Coronary artery (tissue), 2 donors: ENCODE data around the gene FMN1.

Experiments
- DNase-seq: peaks from one replicate; pipeline ENCODE4 v3.0.0-alpha.2; 2017; ENCODE audit warnings: low spot score
- H3K27ac ChIP-seq, 2 donors: fragments of 200-600 bp; sonication (generic); one replicate each; pipeline ENCODE4 v1.5.1; 2016 to 2019
- H3K4me3 ChIP-seq: fragments of 200-600 bp; sonication (generic); 2 replicates; pipeline ENCODE4 v1.5.1; 2016; ENCODE audit warnings: mild to moderate bottlenecking, moderate library complexity
- TF ChIP-seq, protein P1 (sequence below): fragments of 200-600 bp; sonication (generic); IDR thresholded peaks from one replicate; pipeline ENCODE4 v1.5.1; 2019; ENCODE audit warnings: antibody characterized with exemption

The FMN1 gene

DNA sequence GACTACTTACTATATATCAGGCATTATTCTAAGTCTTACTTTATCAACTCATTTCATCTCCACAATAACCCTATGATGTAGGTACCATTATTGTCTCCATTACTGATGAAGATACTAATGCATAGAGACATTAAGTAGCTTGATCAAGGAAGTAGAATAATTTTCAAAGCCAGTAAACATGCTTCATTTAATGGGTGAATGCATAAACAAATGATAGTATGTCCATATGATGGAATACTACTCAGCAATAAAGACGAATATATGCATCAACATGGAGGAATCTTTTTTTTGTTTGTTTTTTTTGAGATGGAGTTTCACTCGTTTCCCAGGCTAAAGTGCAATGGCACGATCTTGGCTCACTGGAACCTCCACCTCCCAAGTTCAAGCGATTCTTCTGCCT lies 184.9 kb downstream of the FMN1 start:
- DNase-seq, result no peak
- TF ChIP-seq, protein P1, sequence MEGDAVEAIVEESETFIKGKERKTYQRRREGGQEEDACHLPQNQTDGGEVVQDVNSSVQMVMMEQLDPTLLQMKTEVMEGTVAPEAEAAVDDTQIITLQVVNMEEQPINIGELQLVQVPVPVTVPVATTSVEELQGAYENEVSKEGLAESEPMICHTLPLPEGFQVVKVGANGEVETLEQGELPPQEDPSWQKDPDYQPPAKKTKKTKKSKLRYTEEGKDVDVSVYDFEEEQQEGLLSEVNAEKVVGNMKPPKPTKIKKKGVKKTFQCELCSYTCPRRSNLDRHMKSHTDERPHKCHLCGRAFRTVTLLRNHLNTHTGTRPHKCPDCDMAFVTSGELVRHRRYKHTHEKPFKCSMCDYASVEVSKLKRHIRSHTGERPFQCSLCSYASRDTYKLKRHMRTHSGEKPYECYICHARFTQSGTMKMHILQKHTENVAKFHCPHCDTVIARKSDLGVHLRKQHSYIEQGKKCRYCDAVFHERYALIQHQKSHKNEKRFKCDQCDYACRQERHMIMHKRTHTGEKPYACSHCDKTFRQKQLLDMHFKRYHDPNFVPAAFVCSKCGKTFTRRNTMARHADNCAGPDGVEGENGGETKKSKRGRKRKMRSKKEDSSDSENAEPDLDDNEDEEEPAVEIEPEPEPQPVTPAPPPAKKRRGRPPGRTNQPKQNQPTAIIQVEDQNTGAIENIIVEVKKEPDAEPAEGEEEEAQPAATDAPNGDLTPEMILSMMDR, result no peak
- Histone ChIP-seq H3K4me3 (no peak overlapping the region), H3K27ac (no peak overlapping the region)

DNA sequence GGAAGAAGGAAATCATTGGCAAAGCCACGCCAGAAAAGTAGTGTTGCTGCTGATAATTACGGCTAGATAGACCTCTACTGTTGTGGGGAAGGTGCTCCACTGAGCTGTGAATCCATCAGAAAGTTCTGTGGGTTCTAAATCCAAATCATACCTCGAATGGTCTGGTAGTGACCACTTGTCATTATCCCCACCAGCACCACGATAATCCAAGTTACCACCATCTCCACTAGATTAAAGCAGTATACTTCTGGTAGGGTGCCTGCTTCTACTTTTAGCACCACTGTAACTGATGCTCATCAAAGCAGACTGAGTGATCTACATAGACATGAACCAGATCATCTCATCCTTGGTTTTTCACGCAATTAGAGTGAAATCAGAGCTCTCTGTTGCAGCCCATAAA lies 185.5 kb downstream of the FMN1 start:
- no peak for DNase-seq
- H3K27ac ChIP-seq, result no peak overlapping the region
- TF ChIP-seq, protein P1, result no peak
- no peak overlapping the region for H3K4me3 ChIP-seq

DNA sequence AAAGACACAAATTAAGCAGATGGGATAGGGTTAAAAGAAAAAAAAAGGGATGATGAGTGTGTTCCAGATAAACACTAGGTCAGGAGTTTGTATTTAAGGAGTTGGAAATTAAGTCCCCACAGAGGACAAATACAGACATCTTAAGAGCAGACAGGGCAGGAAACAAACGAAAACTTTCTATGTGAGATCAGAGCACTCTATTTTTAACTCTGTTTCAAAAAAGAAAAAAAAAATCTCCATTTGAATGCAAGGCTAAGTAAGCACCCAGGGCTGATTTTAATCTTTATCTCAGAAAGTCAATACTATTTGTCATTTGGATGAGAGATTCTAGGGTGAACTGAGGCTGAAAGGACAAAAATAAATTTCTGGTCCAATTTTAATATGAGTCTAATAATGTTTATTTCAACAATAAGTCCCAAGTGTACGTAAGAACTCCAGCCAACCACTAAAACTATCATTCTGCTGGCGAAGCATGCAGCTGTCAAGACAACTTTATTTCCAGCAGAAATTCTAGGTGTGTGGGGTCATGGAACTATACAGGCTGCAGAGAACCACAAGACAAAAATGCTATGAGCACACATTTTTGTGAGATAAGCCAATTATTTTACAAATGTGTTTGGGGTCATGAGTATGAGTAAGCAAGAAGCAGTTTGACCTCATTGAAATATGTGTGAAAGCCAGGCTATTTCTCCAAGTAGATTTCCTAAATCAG lies 186.1 kb downstream of the FMN1 start:
- no peak for DNase-seq
- H3K4me3 ChIP-seq, result no peak overlapping the region
- TF ChIP-seq, protein P1, result no peak
- H3K27ac ChIP-seq, result no peak overlapping the region

DNA sequence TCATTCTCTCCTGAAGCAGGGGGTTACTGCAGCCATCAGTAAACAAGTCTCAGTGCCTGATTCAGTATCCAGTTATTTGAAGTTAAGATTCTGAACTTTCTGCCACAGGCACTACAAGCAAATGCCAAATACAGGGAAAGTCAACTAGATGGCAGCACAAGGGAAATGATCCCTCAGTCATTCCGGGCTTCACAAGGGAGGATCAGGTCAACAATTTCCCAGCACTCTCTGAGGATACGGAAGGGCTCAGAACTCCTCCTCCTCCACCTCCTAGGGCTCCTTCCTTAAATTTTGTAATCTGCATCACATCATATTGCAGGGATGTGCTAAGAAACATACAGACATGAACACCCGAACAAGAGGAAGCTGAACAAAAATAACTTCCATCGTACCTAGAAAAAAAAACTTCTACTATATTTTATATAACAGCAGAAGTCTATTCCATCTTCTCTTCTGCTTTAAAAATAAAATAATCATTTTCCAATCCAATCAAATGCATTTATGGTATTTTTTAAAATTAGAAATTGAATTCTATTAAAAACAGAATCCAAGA lies 187.1 kb downstream of the FMN1 start:
- TF ChIP-seq, protein P1, result no peak
- no peak overlapping the region for H3K27ac ChIP-seq
- H3K4me3 ChIP-seq, result no peak overlapping the region
- no peak for DNase-seq

DNA sequence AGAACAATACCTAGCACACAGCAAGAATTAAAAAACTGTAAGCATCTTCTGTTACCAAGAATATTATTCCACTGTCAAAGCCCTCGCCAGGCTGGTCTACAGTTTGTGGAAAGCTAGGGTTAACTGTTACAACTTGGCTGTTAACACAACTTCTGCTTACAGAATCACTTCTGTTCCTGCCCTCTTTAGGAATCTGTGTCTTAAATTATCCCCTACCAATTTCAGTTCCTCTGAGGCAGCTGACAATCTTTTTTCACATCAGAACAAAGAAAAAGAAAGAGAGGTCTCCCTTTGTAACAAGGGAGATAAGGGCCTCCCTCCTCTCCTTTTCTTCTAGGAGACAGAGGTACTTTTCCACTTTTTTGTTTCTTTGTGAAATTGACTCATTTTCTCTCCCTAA lies 188.9 kb downstream of the FMN1 start:
- TF ChIP-seq, protein P1, result no peak
- no peak for DNase-seq
- H3K4me3 ChIP-seq, result no peak overlapping the region
- no peak overlapping the region for H3K27ac ChIP-seq

DNA sequence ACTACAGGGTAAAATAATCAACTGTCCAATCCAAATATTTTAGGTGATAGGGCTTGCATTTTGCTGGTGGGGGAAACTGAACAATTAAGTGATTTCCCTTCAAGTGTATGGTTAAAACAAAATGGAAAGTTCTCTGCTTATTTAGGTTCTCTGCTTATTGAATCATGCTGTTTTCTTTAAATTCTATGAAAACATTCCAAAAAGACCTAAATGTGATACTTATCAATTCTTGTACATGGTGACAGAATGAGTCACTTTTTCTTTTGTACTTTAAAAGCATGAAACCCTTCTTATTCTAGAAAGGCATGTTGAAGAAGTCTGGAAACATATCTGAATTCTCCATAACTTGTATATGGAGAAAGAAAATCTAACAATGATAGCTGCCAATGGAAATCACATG lies 192.6 kb downstream of the FMN1 start:
- Histone ChIP-seq H3K4me3 (no peak overlapping the region), H3K27ac (no peak overlapping the region)
- no peak for DNase-seq
- TF ChIP-seq, protein P1, result no peak
